HUES64 (cell line): ENCODE measurements around the gene SPDYE18.
"Not testable (repeated sequence)": the region's sequence is repeated elsewhere in the genome, so short reads cannot be mapped to it uniquely, and the experiment has no call there.

Experiments
- H3K27ac ChIP-seq: 2 replicates; pipeline ENCODE4 v1.7.0; 2013; ENCODE audit warnings: low read depth, low read length, inconsistent platforms
- H3K27me3 ChIP-seq: 2 replicates; pipeline ENCODE4 v1.6.1; 2013; ENCODE audit warnings: mild to moderate bottlenecking, low read length; ENCODE audit not compliant: insufficient read depth
- H3K36me3 ChIP-seq: 2 replicates; pipeline ENCODE4 v1.6.1; 2013; ENCODE audit warnings: mild to moderate bottlenecking, low read length; ENCODE audit not compliant: insufficient read depth
- H3K4me1 ChIP-seq: 2 replicates; pipeline ENCODE4 v1.6.1; 2013; ENCODE audit warnings: mild to moderate bottlenecking, low read length, moderate library complexity; ENCODE audit not compliant: insufficient read depth
- H3K4me3 ChIP-seq: 2 replicates; pipeline ENCODE4 v1.5.1; 2013; ENCODE audit warnings: mild to moderate bottlenecking, low read length, moderate library complexity
- H3K9ac ChIP-seq: 2 replicates; pipeline ENCODE4 v1.6.1; 2013; ENCODE audit warnings: mild to moderate bottlenecking, low read depth, low read length
- H3K9me3 ChIP-seq: 2 replicates; pipeline ENCODE4 v1.6.1; 2013; ENCODE audit warnings: low read depth, low read length; ENCODE audit not compliant: insufficient read depth
- WGBS: fragments of 150-250, 120-280 bp; methylation state at CpG from one replicate; pipeline ENCODE4 v1.1.7; 2013; ENCODE audit warnings: missing lambda C conversion rate; 5-methylcytosine and 5-hydroxymethylcytosine counted together

Gene SPDYE18

GRCh38 chr7:77077060-77077459, 14.7 kb upstream of the SPDYE18 start:
- H3K9ac ChIP-seq, H3K9me3 ChIP-seq, H3K36me3 ChIP-seq, H3K4me1 ChIP-seq, H3K27me3 ChIP-seq, H3K4me3 ChIP-seq, H3K27ac ChIP-seq: not testable (repeated sequence)
- WGBS, result 93% methylated on average over 4 of the region's 5 CpGs

- 100% methylated on average over 1 of the region's 6 CpGs for WGBS
- not testable (repeated sequence) for H3K4me1 ChIP-seq, H3K27me3 ChIP-seq, H3K36me3 ChIP-seq, H3K9ac ChIP-seq, H3K9me3 ChIP-seq, H3K27ac ChIP-seq, H3K4me3 ChIP-seq
Observed at GRCh38 chr7:77074786-77075396, 12.5 kb upstream of the SPDYE18 start.

- H3K4me1 ChIP-seq, H3K9ac ChIP-seq, H3K9me3 ChIP-seq, H3K27ac ChIP-seq, H3K4me3 ChIP-seq, H3K36me3 ChIP-seq, H3K27me3 ChIP-seq: not testable (repeated sequence)
- WGBS, result 95% methylated on average over 6 of the region's 6 CpGs
Observed at GRCh38 chr7:77071108-77071507, 8.8 kb upstream of the SPDYE18 start.

- WGBS, result 95% methylated on average over 7 of the region's 7 CpGs
- not testable (repeated sequence) for H3K4me1 ChIP-seq, H3K27ac ChIP-seq, H3K27me3 ChIP-seq, H3K9ac ChIP-seq, H3K9me3 ChIP-seq, H3K4me3 ChIP-seq, H3K36me3 ChIP-seq
Observed at GRCh38 chr7:77065869-77066268, 3.5 kb upstream of the SPDYE18 start.

GRCh38 chr7:77063732-77064131, 1.4 kb upstream of the SPDYE18 start:
- not testable (repeated sequence) for H3K27ac ChIP-seq, H3K4me3 ChIP-seq, H3K9ac ChIP-seq, H3K9me3 ChIP-seq, H3K27me3 ChIP-seq, H3K4me1 ChIP-seq, H3K36me3 ChIP-seq
- 85% methylated on average over 2 of the region's 4 CpGs for WGBS

GRCh38 chr7:77032261-77032660, 30.1 kb downstream of the SPDYE18 start, which contains the start of gene SPDYE17:
Gene SPDYE17 (minus strand): TSS chr7:77032361. CDS start chr7:77030570, 1,791 bp downstream.
- not testable (repeated sequence) for H3K9me3 ChIP-seq, H3K9ac ChIP-seq, H3K27ac ChIP-seq, H3K27me3 ChIP-seq, H3K4me1 ChIP-seq, H3K4me3 ChIP-seq, H3K36me3 ChIP-seq
- WGBS, result 92% methylated on average over 3 of the region's 8 CpGs

GRCh38 chr7:77026349-77026748, 36.0 kb downstream of the SPDYE18 start:
- not testable (repeated sequence) for H3K27ac ChIP-seq, H3K27me3 ChIP-seq, H3K36me3 ChIP-seq, H3K4me3 ChIP-seq, H3K9me3 ChIP-seq, H3K4me1 ChIP-seq, H3K9ac ChIP-seq
- WGBS, result no CpG with 5 or more reads among the region's 10 CpGs

GRCh38 chr7:77010074-77010680, 52.2 kb downstream of the SPDYE18 start:
- WGBS, result 65% methylated on average over 2 of the region's 16 CpGs
- H3K9me3 ChIP-seq, H3K27me3 ChIP-seq, H3K4me1 ChIP-seq, H3K36me3 ChIP-seq, H3K4me3 ChIP-seq, H3K9ac ChIP-seq, H3K27ac ChIP-seq: not testable (repeated sequence)

GRCh38 chr7:77008000-77008399, 54.4 kb downstream of the SPDYE18 start:
- not testable (repeated sequence) for H3K27me3 ChIP-seq, H3K4me1 ChIP-seq, H3K4me3 ChIP-seq, H3K9ac ChIP-seq, H3K36me3 ChIP-seq, H3K9me3 ChIP-seq, H3K27ac ChIP-seq
- WGBS, result 89% methylated on average over 9 of the region's 10 CpGs

- H3K4me3 ChIP-seq, result not testable (repeated sequence)
Observed at GRCh38 chr7:77006127-77007110, 55.9 kb downstream of the SPDYE18 start.

GRCh38 chr7:77005461-77006057, 56.8 kb downstream of the SPDYE18 start:
- not testable (repeated sequence) for H3K27ac ChIP-seq, H3K27me3 ChIP-seq, H3K36me3 ChIP-seq, H3K4me3 ChIP-seq, H3K4me1 ChIP-seq, H3K9me3 ChIP-seq, H3K9ac ChIP-seq
- WGBS, result 92% methylated on average over 13 of the region's 27 CpGs

More at GRCh38 chr7:77006127-77007110, 55.9 kb downstream of the SPDYE18 start:
- H3K4me1 ChIP-seq, H3K27ac ChIP-seq, H3K36me3 ChIP-seq, H3K27me3 ChIP-seq, H3K9ac ChIP-seq, H3K9me3 ChIP-seq: not testable (repeated sequence)
- WGBS, result 87% methylated on average over 10 of the region's 22 CpGs
